Measurements from ENCODE around the gene EMP2.

- TF ChIP-seq CTCF (conservative IDR thresholded peaks at IDR 0.05 in 1 of 2, IDR thresholded peaks at IDR 0.05 in 1 of 2; ENCODE audit: extremely low read depth in 1 of 2, insufficient read depth in 1 of 2, low read depth in 1 of 2, low read length in 2 of 2) = no peak
- TF ChIP-seq EZH2 (IDR thresholded peaks at IDR 0.05; ENCODE audit: borderline replicate concordance, low read length) = no peak
Measured at GRCh38 chr16:10617662-10618420, 37.4 kb upstream of the EMP2 start.

Data from mammary epithelial cell (primary cell).